Measurements from ENCODE around the gene AKAP8L.
A peak's percentile ranks its signal among the peaks of the same experiment; 100 is the strongest.

Gene AKAP8L

GRCh38 chr19:15432018-15432494 lies 13.3 kb upstream of the AKAP8L start:
- Histone ChIP-seq H2BK120ac (ENCODE audit: low read depth, low read length) (peak overlapping the region; percentile 18), H3K4me3 (ENCODE audit: low read length) (peak overlapping the region; percentile 93), H3K18ac (ENCODE audit: low read length) (peak overlapping the region; percentile 86), H3K4me1 (ENCODE audit: control insufficient read depth, low read depth, low read length) (peaks cover 5% of the 10 kb centered on the region), H4K8ac (ENCODE audit: low read depth, low read length) (no peak overlapping the region), H3K56ac (ENCODE audit: low read length) (peak overlapping the region; percentile 93), H2AK5ac (ENCODE audit: low read length) (no peak overlapping the region), H3K79me2 (ENCODE audit: control insufficient read depth, insufficient read depth, low read length) (peaks cover 25% of the 10 kb centered on the region), H3K9ac (ENCODE audit: low read length) (peak overlapping the region; percentile 94), H2BK15ac (replicated peaks; ENCODE audit: low read depth) (no peak overlapping the region), H3K23ac (ENCODE audit: low read length) (no peak overlapping the region), H3K79me1 (ENCODE audit: low read length) (peaks cover 17% of the 10 kb centered on the region), H3K27ac (ENCODE audit: low read depth, low read length) (no peak overlapping the region), H3K27me3 (ENCODE audit: insufficient read depth, low read length, poor library complexity) (no peaks in the 10 kb centered on the region), H4K5ac (ENCODE audit: low read length) (no peak overlapping the region), H3K36me3 (ENCODE audit: control insufficient read depth, insufficient read depth, low read length) (peaks cover 1% of the 10 kb centered on the region), H3K4ac (ENCODE audit: low read depth, low read length) (peak overlapping the region; percentile 92), H3K4me2 (ENCODE audit: low read length) (peak overlapping the region; percentile 95), H2BK5ac (ENCODE audit: low read length) (no peak overlapping the region)
- no peak for DNase-seq
- WGBS (ENCODE audit: extremely low coverage, insufficient coverage, low lambda C conversion rate), result no CpG with 5 or more reads among the region's 44 CpGs

- Histone ChIP-seq H3K56ac (ENCODE audit: low read length) (peak overlapping the region; percentile 93), H3K4ac (ENCODE audit: low read depth, low read length) (no peak overlapping the region), H4K8ac (ENCODE audit: low read depth, low read length) (no peak overlapping the region), H3K36me3 (ENCODE audit: control insufficient read depth, insufficient read depth, low read length) (peaks cover 2% of the 10 kb centered on the region), H3K27me3 (ENCODE audit: insufficient read depth, low read length, poor library complexity) (no peaks in the 10 kb centered on the region), H3K9ac (ENCODE audit: low read length) (peak overlapping the region; percentile 94), H2BK5ac (ENCODE audit: low read length) (no peak overlapping the region), H2BK15ac (replicated peaks; ENCODE audit: low read depth) (no peak overlapping the region), H3K27ac (ENCODE audit: low read depth, low read length) (no peak overlapping the region), H3K4me1 (ENCODE audit: control insufficient read depth, low read depth, low read length) (peaks cover 5% of the 10 kb centered on the region), H2BK120ac (ENCODE audit: low read depth, low read length) (no peak overlapping the region), H2AK5ac (ENCODE audit: low read length) (no peak overlapping the region), H4K5ac (ENCODE audit: low read length) (no peak overlapping the region), H3K23ac (ENCODE audit: low read length) (no peak overlapping the region), H3K4me2 (ENCODE audit: low read length) (peak overlapping the region; percentile 95), H3K18ac (ENCODE audit: low read length) (no peak overlapping the region), H3K79me2 (ENCODE audit: control insufficient read depth, insufficient read depth, low read length) (peaks cover 25% of the 10 kb centered on the region), H3K4me3 (ENCODE audit: low read length) (peak overlapping the region; percentile 93), H3K79me1 (ENCODE audit: low read length) (peaks cover 17% of the 10 kb centered on the region)
- WGBS (ENCODE audit: extremely low coverage, insufficient coverage, low lambda C conversion rate), result no CpG with 5 or more reads among the region's 7 CpGs
- no peak for DNase-seq
These were observed 12.7 kb upstream of the AKAP8L start for GRCh38 chr19:15431396-15432017.

GRCh38 chr19:15430526-15431120 lies 11.8 kb upstream of the AKAP8L start:
- no peaks in the 10 kb centered on the region for H3K27me3 ChIP-seq (ENCODE audit: insufficient read depth, low read length, poor library complexity)
- peaks cover 8% of the 10 kb centered on the region for H3K36me3 ChIP-seq (ENCODE audit: control insufficient read depth, insufficient read depth, low read length)
- H3K18ac ChIP-seq (ENCODE audit: low read length), result no peak overlapping the region
- H3K27ac ChIP-seq (ENCODE audit: low read depth, low read length), result no peak overlapping the region
- peak overlapping the region; percentile 89 for H3K23ac ChIP-seq (ENCODE audit: low read length)
- H3K4me3 ChIP-seq (ENCODE audit: low read length), result no peak overlapping the region
- peak overlapping the region; percentile 15 for H3K56ac ChIP-seq (ENCODE audit: low read length)
- no peak overlapping the region for H4K5ac ChIP-seq (ENCODE audit: low read length)
- no peak overlapping the region for H2BK120ac ChIP-seq (ENCODE audit: low read depth, low read length)
- no CpG with 5 or more reads among the region's 10 CpGs for WGBS (ENCODE audit: extremely low coverage, insufficient coverage, low lambda C conversion rate)
- H3K4me2 ChIP-seq (ENCODE audit: low read length), result no peak overlapping the region
- peaks cover 5% of the 10 kb centered on the region for H3K4me1 ChIP-seq (ENCODE audit: control insufficient read depth, low read depth, low read length)
- no peak overlapping the region for H2AK5ac ChIP-seq (ENCODE audit: low read length)
- H3K79me1 ChIP-seq (ENCODE audit: low read length), result peaks cover 17% of the 10 kb centered on the region
- no peak overlapping the region for H2BK15ac ChIP-seq (replicated peaks; ENCODE audit: low read depth)
- no peak overlapping the region for H3K9ac ChIP-seq (ENCODE audit: low read length)
- DNase-seq, result no peak
- peaks cover 25% of the 10 kb centered on the region for H3K79me2 ChIP-seq (ENCODE audit: control insufficient read depth, insufficient read depth, low read length)
- H2BK5ac ChIP-seq (ENCODE audit: low read length), result no peak overlapping the region
- H4K8ac ChIP-seq (ENCODE audit: low read depth, low read length), result no peak overlapping the region
- H3K4ac ChIP-seq (ENCODE audit: low read depth, low read length), result no peak overlapping the region

GRCh38 chr19:15429825-15430467 lies 11.2 kb upstream of the AKAP8L start:
- Histone ChIP-seq H2BK5ac (ENCODE audit: low read length) (no peak overlapping the region), H2BK120ac (ENCODE audit: low read depth, low read length) (no peak overlapping the region), H3K4ac (ENCODE audit: low read depth, low read length) (no peak overlapping the region), H3K18ac (ENCODE audit: low read length) (no peak overlapping the region), H3K79me2 (ENCODE audit: control insufficient read depth, insufficient read depth, low read length) (peaks cover 25% of the 10 kb centered on the region), H2BK15ac (replicated peaks; ENCODE audit: low read depth) (no peak overlapping the region), H4K8ac (ENCODE audit: low read depth, low read length) (no peak overlapping the region), H4K5ac (ENCODE audit: low read length) (no peak overlapping the region), H3K79me1 (ENCODE audit: low read length) (peaks cover 17% of the 10 kb centered on the region), H2AK5ac (ENCODE audit: low read length) (no peak overlapping the region), H3K36me3 (ENCODE audit: control insufficient read depth, insufficient read depth, low read length) (peaks cover 10% of the 10 kb centered on the region), H3K27ac (ENCODE audit: low read depth, low read length) (no peak overlapping the region), H3K56ac (ENCODE audit: low read length) (no peak overlapping the region), H3K9ac (ENCODE audit: low read length) (no peak overlapping the region), H3K4me3 (ENCODE audit: low read length) (no peak overlapping the region), H3K23ac (ENCODE audit: low read length) (no peak overlapping the region), H3K27me3 (ENCODE audit: insufficient read depth, low read length, poor library complexity) (no peaks in the 10 kb centered on the region), H3K4me1 (ENCODE audit: control insufficient read depth, low read depth, low read length) (peaks cover 5% of the 10 kb centered on the region), H3K4me2 (ENCODE audit: low read length) (no peak overlapping the region)
- DNase-seq, result no peak
- no CpG with 5 or more reads among the region's 24 CpGs for WGBS (ENCODE audit: extremely low coverage, insufficient coverage, low lambda C conversion rate)

- H3K23ac ChIP-seq (ENCODE audit: low read length), result no peak overlapping the region
- no peak overlapping the region for H3K56ac ChIP-seq (ENCODE audit: low read length)
- no peak overlapping the region for H3K27ac ChIP-seq (ENCODE audit: low read depth, low read length)
- no peak overlapping the region for H3K18ac ChIP-seq (ENCODE audit: low read length)
- no peak overlapping the region for H3K4ac ChIP-seq (ENCODE audit: low read depth, low read length)
- H2BK120ac ChIP-seq (ENCODE audit: low read depth, low read length), result no peak overlapping the region
- no peak for DNase-seq
- peaks cover 5% of the 10 kb centered on the region for H3K4me1 ChIP-seq (ENCODE audit: control insufficient read depth, low read depth, low read length)
- H3K9ac ChIP-seq (ENCODE audit: low read length), result no peak overlapping the region
- no peak overlapping the region for H2AK5ac ChIP-seq (ENCODE audit: low read length)
- H3K79me1 ChIP-seq (ENCODE audit: low read length), result peaks cover 17% of the 10 kb centered on the region
- H2BK15ac ChIP-seq (replicated peaks; ENCODE audit: low read depth), result no peak overlapping the region
- WGBS (ENCODE audit: extremely low coverage, insufficient coverage, low lambda C conversion rate), result no CpG with 5 or more reads among the region's 22 CpGs
- H2BK5ac ChIP-seq (ENCODE audit: low read length), result no peak overlapping the region
- no peak overlapping the region for H3K4me3 ChIP-seq (ENCODE audit: low read length)
- no peak overlapping the region for H4K8ac ChIP-seq (ENCODE audit: low read depth, low read length)
- H3K79me2 ChIP-seq (ENCODE audit: control insufficient read depth, insufficient read depth, low read length), result peaks cover 25% of the 10 kb centered on the region
- peaks cover 10% of the 10 kb centered on the region for H3K36me3 ChIP-seq (ENCODE audit: control insufficient read depth, insufficient read depth, low read length)
- no peak overlapping the region for H4K5ac ChIP-seq (ENCODE audit: low read length)
- H3K4me2 ChIP-seq (ENCODE audit: low read length), result no peak overlapping the region
- H3K27me3 ChIP-seq (ENCODE audit: insufficient read depth, low read length, poor library complexity), result no peaks in the 10 kb centered on the region
These were observed 10.4 kb upstream of the AKAP8L start for GRCh38 chr19:15428956-15429824.
